K562 (cell line): ENCODE data around the gene EGFL7. TPM values are rescaled to one million over a fixed set of nuclear protein-coding genes. Genes with fewer than 3 reads are reported as not detected.
A peak's percentile ranks its signal among the peaks of the same experiment; 100 is the strongest.

Experiments
- CSDE1 ChIP-seq, 2 experiments: fragments of 450-650 bp; IDR thresholded peaks; 2 replicates each; pipeline ENCODE4 v1.6.1; 2016; ENCODE audit warnings: mild to moderate bottlenecking in 1 of 2
- ETV5 ChIP-seq: sonication (generic); formaldehyde crosslinking; IDR thresholded peaks from 2 replicates; pipeline ENCODE4 v1.4.0; 2020; ENCODE audit warnings: low read depth, mild to moderate bottlenecking, missing genetic modification reagents
- FOSL1 ChIP-seq: fragments of 200-800 bp; sonication (Bioruptor generic); conservative IDR thresholded peaks from 2 replicates; pipeline ENCODE4 v1.6.1; 2016; ENCODE audit warnings: missing genetic modification characterization, missing compliant biosample characterization
- MCM7 ChIP-seq, 2 experiments: fragments of 450-650 bp; IDR thresholded peaks; 2 replicates each; pipeline ENCODE4 v1.6.1; 2016 to 2018
- NCOR1 ChIP-seq: fragments of 450-650 bp; IDR thresholded peaks from 2 replicates; pipeline ENCODE4 v1.6.1; 2016; ENCODE audit warnings: mild to moderate bottlenecking, moderate library complexity
- NFE2L1 ChIP-seq: fragments of 450-650 bp; IDR thresholded peaks from 2 replicates; pipeline ENCODE4 v1.6.1; 2016; ENCODE audit warnings: missing genetic modification characterization, low read depth, mild to moderate bottlenecking, missing compliant biosample characterization, moderate library complexity, borderline replicate concordance
- POLR2A ChIP-seq: fragments of 450-650 bp; conservative IDR thresholded peaks from 2 replicates; pipeline ENCODE4 v1.6.1; 2016
- RBBP5 ChIP-seq: fragments of 200-600 bp; sonication (generic); IDR thresholded peaks from 2 replicates; pipeline ENCODE4 v1.6.1; 2012; ENCODE audit warnings: borderline replicate concordance, mild to moderate bottlenecking, low read length, control low read depth, inconsistent platforms; ENCODE audit not compliant: insufficient read depth, poor library complexity, severe bottlenecking
- RBM22 ChIP-seq: fragments of 200-400 bp; formaldehyde crosslinking; IDR thresholded peaks from 2 replicates; pipeline ENCODE4 v1.6.1; 2018; ENCODE audit warnings: low read length, low read depth; ENCODE audit not compliant: poor library complexity, severe bottlenecking
- SREBF1 ChIP-seq: fragments of 150-350 bp; IDR thresholded peaks from 2 replicates; pipeline ENCODE4 v1.6.1; 2014; ENCODE audit warnings: antibody characterized with exemption, low read depth, low read length, borderline replicate concordance
- STAG1 ChIP-seq: sonication (generic); formaldehyde crosslinking; IDR thresholded peaks from 2 replicates; pipeline ENCODE4 v1.5.0; 2020; ENCODE audit warnings: missing genetic modification reagents, borderline replicate concordance
- ZKSCAN8 ChIP-seq: fragments of 200-800 bp; sonication (Bioruptor generic); IDR thresholded peaks from 2 replicates; pipeline ENCODE4 v1.6.1; 2016; ENCODE audit warnings: missing genetic modification characterization, missing compliant biosample characterization
- ZNF133 ChIP-seq: fragments of 250-450 bp; sonication (Bioruptor Pico); IDR thresholded peaks from 2 replicates; pipeline ENCODE4 v1.4.0; 2020; ENCODE audit warnings: mild to moderate bottlenecking
- ZNF143 ChIP-seq: sonication (generic); formaldehyde crosslinking; IDR thresholded peaks from 2 replicates; pipeline ENCODE4 v1.9.0; 2022; ENCODE audit warnings: mild to moderate bottlenecking, missing genetic modification reagents
- ZNF146 ChIP-seq: IDR thresholded peaks from one replicate; pipeline ENCODE4 v1.6.1; 2018; ENCODE audit warnings: missing compliant biosample characterization; ENCODE audit not compliant: unreplicated experiment
- ZNF23 ChIP-seq: fragments of 250-450 bp; sonication (Bioruptor Pico); IDR thresholded peaks from 2 replicates; pipeline ENCODE4 v1.4.0; 2020; ENCODE audit warnings: mild to moderate bottlenecking
- ZNF699 ChIP-seq: fragments of 250-450 bp; sonication (Bioruptor Pico); IDR thresholded peaks from 2 replicates; pipeline ENCODE4 v1.8.0; 2021; ENCODE audit warnings: mild to moderate bottlenecking, moderate library complexity; ENCODE audit not compliant: insufficient replicate concordance
- polyA plus RNA-seq, 8 experiments: library from polyadenylated mRNA; depleted of rRNA in 4 of 8; stranded (reverse) in 5 of 8; unstranded in 3 of 8; fragments of >200 nt; fragmentation: Nextera tagmentation in 2 of 8; fragmentation: Illumina TruSeq in 1 of 8; extraction: Ambion mirVana in 2 of 8; extraction: Trizol in 1 of 8; gene quantifications; 2 replicates each; pipeline versions ENCODE4 v1.2.1 to v1.2.3, GENCODE V29; 2011 to 2014; ENCODE audit warnings: inconsistent platforms in 1 of 8, missing spikeins in 1 of 8
- total RNA-seq, 7 experiments: library from RNA; depleted of rRNA in 6 of 7; stranded (reverse); fragments of >200 nt in 6 of 7; fragmentation: Illumina TruSeq in 2 of 7; extraction: Trizol in 2 of 7; gene quantifications; 2 replicates each; pipeline versions ENCODE4 v1.2.1 to v1.2.3, GENCODE V29; 2011 to 2021; ENCODE audit warnings: low replicate concordance in 1 of 7
- TF ChIP-seq, protein P1 (sequence below): IDR thresholded peaks from 3 replicates; pipeline ENCODE4 v1.6.1; 2011; ENCODE audit warnings: borderline replicate concordance, mild to moderate bottlenecking; ENCODE audit not compliant: insufficient read length, insufficient read depth
- TF ChIP-seq, protein P2 (sequence below): sonication (generic); formaldehyde crosslinking; IDR thresholded peaks from 2 replicates; pipeline ENCODE4 v1.8.0; 2022; ENCODE audit warnings: missing genetic modification reagents, mild to moderate bottlenecking, borderline replicate concordance
- TF ChIP-seq, protein P3 (sequence below): fragments of 250-450 bp; sonication (Bioruptor Pico); IDR thresholded peaks from 2 replicates; pipeline ENCODE4 v1.5.0; 2020; ENCODE audit warnings: mild to moderate bottlenecking
- TF ChIP-seq, protein P4 (sequence below): sonication (generic); formaldehyde crosslinking; IDR thresholded peaks from 2 replicates; pipeline ENCODE4 v1.8.1; 2023; ENCODE audit warnings: mild to moderate bottlenecking, missing genetic modification reagents, moderate library complexity

EGFL7 gene
- total and polyA plus RNA-seq, 9 of the 15 experiments (the other 6 are each of a cell fraction or from before 2014, with no cell fraction given), result 1.5 to 286 (median 55.5) TPM

DNA sequence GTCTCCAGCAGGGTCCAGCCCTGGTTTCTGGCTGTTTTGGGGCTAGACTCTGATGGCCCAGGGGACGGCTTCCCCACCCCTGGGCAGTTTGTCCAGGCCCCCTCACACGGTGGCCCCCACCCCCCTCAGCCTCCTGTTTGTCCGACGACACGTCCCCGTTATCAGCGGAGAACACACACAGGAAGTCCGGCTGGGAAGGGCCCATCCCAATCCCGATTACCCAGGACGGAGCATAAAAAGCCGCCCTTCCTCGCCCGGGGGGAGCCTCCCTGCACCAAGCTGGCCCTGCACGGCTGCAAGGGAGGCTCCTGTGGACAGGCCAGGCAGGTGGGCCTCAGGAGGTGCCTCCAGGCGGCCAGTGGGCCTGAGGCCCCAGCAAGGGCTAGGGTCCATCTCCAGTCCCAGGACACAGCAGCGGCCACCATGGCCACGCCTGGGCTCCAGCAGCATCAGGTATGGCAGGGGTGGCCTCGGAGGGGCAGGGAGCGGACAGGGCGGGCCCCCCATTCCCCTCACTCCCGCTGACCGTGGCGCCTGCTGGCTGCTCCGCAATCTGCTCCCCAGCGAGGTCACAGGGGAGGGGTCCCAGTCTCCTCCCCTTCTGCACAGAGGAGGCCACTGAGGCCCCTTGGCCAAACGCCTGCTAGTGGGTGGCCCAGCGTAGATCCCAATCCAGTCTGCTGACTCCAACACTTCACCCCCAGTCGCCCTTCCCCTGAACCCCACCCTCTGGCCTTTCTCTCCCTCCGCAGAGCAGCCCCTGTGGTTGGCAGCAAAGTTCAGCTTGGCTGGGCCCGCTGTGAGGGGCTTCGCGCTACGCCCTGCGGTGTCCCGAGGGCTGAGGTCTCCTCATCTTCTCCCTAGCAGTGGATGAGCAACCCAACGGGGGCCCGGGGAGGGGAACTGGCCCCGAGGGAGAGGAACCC is at the start of gene EGFL7 (continued):
- TF ChIP-seq, protein P1, sequence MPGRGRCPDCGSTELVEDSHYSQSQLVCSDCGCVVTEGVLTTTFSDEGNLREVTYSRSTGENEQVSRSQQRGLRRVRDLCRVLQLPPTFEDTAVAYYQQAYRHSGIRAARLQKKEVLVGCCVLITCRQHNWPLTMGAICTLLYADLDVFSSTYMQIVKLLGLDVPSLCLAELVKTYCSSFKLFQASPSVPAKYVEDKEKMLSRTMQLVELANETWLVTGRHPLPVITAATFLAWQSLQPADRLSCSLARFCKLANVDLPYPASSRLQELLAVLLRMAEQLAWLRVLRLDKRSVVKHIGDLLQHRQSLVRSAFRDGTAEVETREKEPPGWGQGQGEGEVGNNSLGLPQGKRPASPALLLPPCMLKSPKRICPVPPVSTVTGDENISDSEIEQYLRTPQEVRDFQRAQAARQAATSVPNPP, result no peak
- TF ChIP-seq, protein P2, sequence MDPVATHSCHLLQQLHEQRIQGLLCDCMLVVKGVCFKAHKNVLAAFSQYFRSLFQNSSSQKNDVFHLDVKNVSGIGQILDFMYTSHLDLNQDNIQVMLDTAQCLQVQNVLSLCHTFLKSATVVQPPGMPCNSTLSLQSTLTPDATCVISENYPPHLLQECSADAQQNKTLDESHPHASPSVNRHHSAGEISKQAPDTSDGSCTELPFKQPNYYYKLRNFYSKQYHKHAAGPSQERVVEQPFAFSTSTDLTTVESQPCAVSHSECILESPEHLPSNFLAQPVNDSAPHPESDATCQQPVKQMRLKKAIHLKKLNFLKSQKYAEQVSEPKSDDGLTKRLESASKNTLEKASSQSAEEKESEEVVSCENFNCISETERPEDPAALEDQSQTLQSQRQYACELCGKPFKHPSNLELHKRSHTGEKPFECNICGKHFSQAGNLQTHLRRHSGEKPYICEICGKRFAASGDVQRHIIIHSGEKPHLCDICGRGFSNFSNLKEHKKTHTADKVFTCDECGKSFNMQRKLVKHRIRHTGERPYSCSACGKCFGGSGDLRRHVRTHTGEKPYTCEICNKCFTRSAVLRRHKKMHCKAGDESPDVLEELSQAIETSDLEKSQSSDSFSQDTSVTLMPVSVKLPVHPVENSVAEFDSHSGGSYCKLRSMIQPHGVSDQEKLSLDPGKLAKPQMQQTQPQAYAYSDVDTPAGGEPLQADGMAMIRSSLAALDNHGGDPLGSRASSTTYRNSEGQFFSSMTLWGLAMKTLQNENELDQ, result no peak
- TF ChIP-seq ZNF699 (CRISPR knock-in tag), result no peak
- TF ChIP-seq STAG1 (CRISPR knock-in tag), result no peak
- TF ChIP-seq, protein P3, sequence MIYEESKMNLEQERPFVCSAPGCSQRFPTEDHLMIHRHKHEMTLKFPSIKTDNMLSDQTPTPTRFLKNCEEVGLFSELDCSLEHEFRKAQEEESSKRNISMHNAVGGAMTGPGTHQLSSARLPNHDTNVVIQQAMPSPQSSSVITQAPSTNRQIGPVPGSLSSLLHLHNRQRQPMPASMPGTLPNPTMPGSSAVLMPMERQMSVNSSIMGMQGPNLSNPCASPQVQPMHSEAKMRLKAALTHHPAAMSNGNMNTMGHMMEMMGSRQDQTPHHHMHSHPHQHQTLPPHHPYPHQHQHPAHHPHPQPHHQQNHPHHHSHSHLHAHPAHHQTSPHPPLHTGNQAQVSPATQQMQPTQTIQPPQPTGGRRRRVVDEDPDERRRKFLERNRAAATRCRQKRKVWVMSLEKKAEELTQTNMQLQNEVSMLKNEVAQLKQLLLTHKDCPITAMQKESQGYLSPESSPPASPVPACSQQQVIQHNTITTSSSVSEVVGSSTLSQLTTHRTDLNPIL (CRISPR knock-in tag), result no peak
- TF ChIP-seq, protein P4, sequence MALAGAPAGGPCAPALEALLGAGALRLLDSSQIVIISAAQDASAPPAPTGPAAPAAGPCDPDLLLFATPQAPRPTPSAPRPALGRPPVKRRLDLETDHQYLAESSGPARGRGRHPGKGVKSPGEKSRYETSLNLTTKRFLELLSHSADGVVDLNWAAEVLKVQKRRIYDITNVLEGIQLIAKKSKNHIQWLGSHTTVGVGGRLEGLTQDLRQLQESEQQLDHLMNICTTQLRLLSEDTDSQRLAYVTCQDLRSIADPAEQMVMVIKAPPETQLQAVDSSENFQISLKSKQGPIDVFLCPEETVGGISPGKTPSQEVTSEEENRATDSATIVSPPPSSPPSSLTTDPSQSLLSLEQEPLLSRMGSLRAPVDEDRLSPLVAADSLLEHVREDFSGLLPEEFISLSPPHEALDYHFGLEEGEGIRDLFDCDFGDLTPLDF (CRISPR knock-in tag), result no peak
- 0 out of 2 replicates have a peak, but pooled peaks have one; percentile 13 for TF ChIP-seq FOSL1 (tag)
- TF ChIP-seq ZNF133 (CRISPR knock-in tag), result no peak
- TF ChIP-seq RBM22, result peak; percentile 81
- TF ChIP-seq ZNF146 (CRISPR knock-in tag), result peak; percentile 20
- no peak for TF ChIP-seq RBBP5
- TF ChIP-seq CSDE1 (IDR thresholded peaks at IDR 0.05), result no peak
- TF ChIP-seq ZNF23 (CRISPR knock-in tag), result no peak
- TF ChIP-seq POLR2A, result peak; percentile 99
- TF ChIP-seq SREBF1, result no peak
- TF ChIP-seq MCM7 (IDR thresholded peaks at IDR 0.05), result no peak
- TF ChIP-seq ZKSCAN8 (CRISPR knock-in tag), result no peak
- peak; percentile 99 for TF ChIP-seq ETV5 (CRISPR knock-in tag)
- TF ChIP-seq NCOR1, result peak; percentile 95
- TF ChIP-seq ZNF143 (CRISPR knock-in tag), result no peak
- no peak for TF ChIP-seq NFE2L1 (tag)
